HT1080 (cell line): ENCODE data around the gene MKRN3. TPM values are rescaled to one million over a fixed set of nuclear protein-coding genes. Genes with fewer than 3 reads are reported as not detected.
"Not testable (repeated sequence)": the region's sequence is repeated elsewhere in the genome, so short reads cannot be mapped to it uniquely, and the experiment has no call there.

Experiments used
- DNase-seq: peaks from one replicate; pipeline ENCODE4 v3.0.0-alpha.2; 2015; ENCODE audit warnings: low read depth
- small RNA-seq: library from RNA; depleted of rRNA; stranded (forward); fragments of <200 nt; gene quantifications from one replicate; pipeline ENCODE3, GENCODE V24; 2014
- total RNA-seq: library from RNA; depleted of rRNA; stranded (reverse); fragments of >200 nt; shearing (Covaris generic); gene quantifications from 2 replicates; pipeline ENCODE4 v1.2.3, GENCODE V29; 2014; rRNA removed

The MKRN3 gene
- total RNA-seq, 1 experiment from 2014 or later = 14.5 TPM

GRCh38 chr15:23588268-23588667 lies 22.8 kb downstream of the MKRN3 start:
- no peak for DNase-seq

- no peak for DNase-seq
Measured at GRCh38 chr15:23589012-23589411, 23.5 kb downstream of the MKRN3 start.

GRCh38 chr15:23594252-23594770 lies 28.8 kb downstream of the MKRN3 start:
- DNase-seq = no peak

- DNase-seq = no peak
Measured at GRCh38 chr15:23595368-23595767, 29.9 kb downstream of the MKRN3 start.

- DNase-seq = no peak
Measured at GRCh38 chr15:23596736-23597135, 31.3 kb downstream of the MKRN3 start.

GRCh38 chr15:23597278-23597677 lies 31.8 kb downstream of the MKRN3 start:
- DNase-seq = not testable (repeated sequence)

GRCh38 chr15:23599053-23599452 lies 33.6 kb downstream of the MKRN3 start:
- DNase-seq = no peak

- no peak for DNase-seq
Measured at GRCh38 chr15:23602124-23602523, 36.6 kb downstream of the MKRN3 start.

- no peak for DNase-seq
Measured at GRCh38 chr15:23606226-23606625, 40.8 kb downstream of the MKRN3 start.

- DNase-seq = peak; percentile 8
Measured at GRCh38 chr15:23616536-23616935, 51.1 kb downstream of the MKRN3 start.

Small RNA genes lying within 50 kb of the gene (small RNA-seq; reads per million reads assigned to genes)
- not detected for gene MIR4508

Other genes starting within 250 kb of the MKRN3 start
- gene GOLGA6L26, start 231.5 kb upstream of the MKRN3 start, total RNA-seq = not detected in 2 replicates
- gene GOLGA8S, start 210.9 kb upstream of the MKRN3 start, total RNA-seq = not detected in 2 replicates
- not detected in 2 replicates for gene GOLGA6L2, start 118.4 kb upstream of the MKRN3 start, total RNA-seq
- gene MAGEL2, start 82.2 kb downstream of the MKRN3 start, total RNA-seq = not detected in 2 replicates
- gene NDN, start 121.6 kb downstream of the MKRN3 start, total RNA-seq = 3.7 and 4.0 TPM in 2 replicates